HCT116 (cell line): ENCODE measurements around the gene SLC13A4.

Experiments
- CBX3 ChIP-seq: IDR thresholded peaks from 2 replicates; pipeline ENCODE4 v1.6.1; 2012; ENCODE audit warnings: low read depth
- CTCF ChIP-seq, 3 experiments: fragments of 200-600 bp in 1 of 3; sonication (generic) in 1 of 3; IDR thresholded peaks in 2 of 3; conservative IDR thresholded peaks in 1 of 3; 2 replicates each; pipeline ENCODE4 v1.5.1; 2012 to 2017; ENCODE audit warnings: low read depth in 2 of 3, low read length in 2 of 3, antibody characterized with exemption in 1 of 3, borderline replicate concordance in 1 of 3, control low read depth in 1 of 3, mild to moderate bottlenecking in 1 of 3, mixed read lengths in 1 of 3, mixed run types in 1 of 3, moderate library complexity in 1 of 3; ENCODE audit not compliant: insufficient read depth in 1 of 3
- MAX ChIP-seq: IDR thresholded peaks from 2 replicates; pipeline ENCODE4 v1.6.1; 2012
- POLR2A ChIP-seq: IDR thresholded peaks from 2 replicates; pipeline ENCODE4 v1.7.0; 2011; ENCODE audit warnings: borderline replicate concordance; ENCODE audit not compliant: insufficient read depth, insufficient read length; ENCODE audit errors: extremely low read depth
- POLR2AphosphoS5 ChIP-seq: IDR thresholded peaks from 2 replicates; pipeline ENCODE4 v1.6.1; 2011; ENCODE audit warnings: mild to moderate bottlenecking, low read depth, low read length, moderate library complexity
- YY1 ChIP-seq: IDR thresholded peaks from 2 replicates; pipeline ENCODE4 v1.6.1; 2011; ENCODE audit warnings: low read length, low read depth, moderate library complexity, mild to moderate bottlenecking; ENCODE audit not compliant: insufficient replicate concordance; ENCODE audit errors: extremely low read depth
- ZBTB33 ChIP-seq: IDR thresholded peaks from 2 replicates; pipeline ENCODE4 v1.6.1; 2011; ENCODE audit warnings: mild to moderate bottlenecking, low read length, moderate library complexity; ENCODE audit not compliant: insufficient replicate concordance; ENCODE audit errors: extremely low read depth

- TF ChIP-seq CTCF (IDR thresholded peaks at IDR 0.05 in 2 of 3, conservative IDR thresholded peaks at IDR 0.05 in 1 of 3; ENCODE audit: borderline replicate concordance in 1 of 3, insufficient read depth in 1 of 3, low read depth in 2 of 3, low read length in 2 of 3) (no peak), POLR2AphosphoS5 (no peak), MAX (no peak), POLR2A (no peak), YY1 (no peak), CBX3 (no peak), ZBTB33 (no peak)
Measured at GRCh38 chr7:135712182-135712782, 15.7 kb downstream of the SLC13A4 start.
